ENCODE measurements around the gene TAMM41. TPM values are rescaled to one million over a fixed set of nuclear protein-coding genes. Genes with fewer than 3 reads are reported as not detected.

The TAMM41 gene
- total RNA-seq, 2 experiments from 2014 or later: 30.7 to 33.1 TPM

- DNase-seq: no peak
- ChIA-PET CTCF (interaction anchor here (1.0 to 2.2 kb wide), 4 partner anchors 11 to 16 kb away, joined by 3 to 13 read pairs (median 4); no protein-coding TSS in a partner anchor), POLR2A (no interaction called here)
- Mint-ChIP-seq H3K9me3 (no peaks in the 10 kb centered on the region), H3K27me3 (no peaks in the 10 kb centered on the region), H3K4me3 (no peak overlapping the region), H3K27ac (no peak overlapping the region), H3K36me3 (ENCODE audit: low read depth) (peaks cover 29% of the 10 kb centered on the region), H3K4me1 (ENCODE audit: low read depth) (peaks cover 2% of the 10 kb centered on the region)
- no peak for ATAC-seq
- no peak for TF ChIP-seq CTCF (IDR thresholded peaks at IDR 0.05)
- intact Hi-C loops (cut with micrococcal nuclease): no loop called here
Measured at GRCh38 chr3:11814663-11815062, 32.0 kb downstream of the TAMM41 start.

- ChIA-PET CTCF (interaction anchor here (1.3 kb wide), 1 partner anchor 431 kb away, joined by 3 read pairs; no protein-coding TSS in a partner anchor), POLR2A (no interaction called here)
- Mint-ChIP-seq H3K9me3 (no peaks in the 10 kb centered on the region), H3K27ac (no peak overlapping the region), H3K4me3 (no peak overlapping the region), H3K4me1 (ENCODE audit: low read depth) (peaks cover 2% of the 10 kb centered on the region), H3K27me3 (no peaks in the 10 kb centered on the region), H3K36me3 (ENCODE audit: low read depth) (peaks cover 44% of the 10 kb centered on the region)
- ATAC-seq: no peak
- intact Hi-C loops (cut with micrococcal nuclease): no loop called here
- DNase-seq: no peak
- TF ChIP-seq CTCF (IDR thresholded peaks at IDR 0.05): no peak
Measured at GRCh38 chr3:11810276-11810675, 36.4 kb downstream of the TAMM41 start.

- peaks cover 2% of the 10 kb centered on the region for H3K4me1 Mint-ChIP-seq (ENCODE audit: low read depth)
- intact Hi-C loops (cut with micrococcal nuclease): loop anchor here (10.0 kb wide), 1 partner anchor 153 kb away; no protein-coding TSS in a partner anchor
Measured at GRCh38 chr3:11808231-11808630, 38.5 kb downstream of the TAMM41 start.

GRCh38 chr3:11807686-11808085 is 39.0 kb downstream of the TAMM41 start:
- no peak overlapping the region for H3K27ac Mint-ChIP-seq
- POLR2A ChIA-PET: no interaction called here

More at GRCh38 chr3:11808231-11808630, 38.5 kb downstream of the TAMM41 start:
- ChIA-PET POLR2A (no interaction called here), CTCF (interaction anchor here (1.4 kb wide), 1 partner anchor 430 kb away, joined by 3 read pairs; no protein-coding TSS in a partner anchor)
- Mint-ChIP-seq H3K9me3 (no peaks in the 10 kb centered on the region), H3K4me3 (no peak overlapping the region), H3K36me3 (ENCODE audit: low read depth) (peaks cover 45% of the 10 kb centered on the region), H3K27me3 (no peaks in the 10 kb centered on the region), H3K27ac (no peak overlapping the region)
- TF ChIP-seq CTCF (IDR thresholded peaks at IDR 0.05): no peak
- no peak for ATAC-seq
- no peak for DNase-seq

More at GRCh38 chr3:11807686-11808085, 39.0 kb downstream of the TAMM41 start:
- ATAC-seq: no peak
- CTCF ChIA-PET: interaction anchor here (1.4 kb wide), 1 partner anchor 429 kb away, joined by 3 read pairs; no protein-coding TSS in a partner anchor
- H3K27me3 Mint-ChIP-seq: no peaks in the 10 kb centered on the region
- intact Hi-C loops (cut with micrococcal nuclease): loop anchor here (10.0 kb wide), 1 partner anchor 153 kb away; no protein-coding TSS in a partner anchor
- no peak for DNase-seq
- H3K36me3 Mint-ChIP-seq (ENCODE audit: low read depth): peaks cover 49% of the 10 kb centered on the region
- no peaks in the 10 kb centered on the region for H3K9me3 Mint-ChIP-seq
- no peak overlapping the region for H3K4me3 Mint-ChIP-seq
- H3K4me1 Mint-ChIP-seq (ENCODE audit: low read depth): peaks cover 2% of the 10 kb centered on the region
- no peak for TF ChIP-seq CTCF (IDR thresholded peaks at IDR 0.05)

All from activated CD8-positive, alpha-beta T cell treated with anti-CD3 and anti-CD28 coated beads for 36 hours (primary cell).